Measurements from ENCODE around the gene MTRF1. TPM values are rescaled to one million over a fixed set of nuclear protein-coding genes. Genes with fewer than 3 reads are reported as not detected.
A peak's percentile ranks its signal among the peaks of the same experiment; 100 is the strongest.
"Not testable (repeated sequence)": the region's sequence is repeated elsewhere in the genome, so short reads cannot be mapped to it uniquely, and the experiment has no call there.

MTRF1 gene
- total and polyA plus RNA-seq, 9 of the 15 experiments (the other 6 are each of a cell fraction or from before 2014, with no cell fraction given): 12.5 to 33.7 (median 20.1) TPM

GRCh38 chr13:41282129-41282571 lies 18.8 kb upstream of the MTRF1 start (continued):
- TF ChIP-seq NFYB (IDR thresholded peaks at IDR 0.05; ENCODE audit: extremely low read depth, insufficient read length): no peak
- no peak for TF ChIP-seq PTRF (tag; IDR thresholded peaks at IDR 0.05)
- TF ChIP-seq LARP7 (IDR thresholded peaks at IDR 0.05): no peak
- TF ChIP-seq ZC3H4 (CRISPR knock-in tag; IDR thresholded peaks at IDR 0.05; ENCODE audit: borderline replicate concordance): no peak

GRCh38 chr13:41279156-41279555 lies 15.8 kb upstream of the MTRF1 start:
- WGBS (ENCODE audit: insufficient coverage, low coverage, missing lambda C conversion rate): 0% methylated on average over 2 of the region's 2 CpGs
- H3K9me1 ChIP-seq (ENCODE audit: control insufficient read depth, insufficient read depth, low read length); POLR2A ChIA-PET; FAIRE-seq; H3K27ac ChIP-seq (ENCODE audit: extremely low read depth, low read depth, low read length); H3K9ac ChIP-seq (ENCODE audit: insufficient read depth in 1 of 2, low read depth in 2 of 2, low read length in 2 of 2); H3K4me3 ChIP-seq; H3K9me3 ChIP-seq (replicated peaks; ENCODE audit: control insufficient read depth, insufficient read depth, low read depth, low read length); H3K4me2 ChIP-seq (ENCODE audit: insufficient read depth, low read length); H2AFZ ChIP-seq (ENCODE audit: low read depth, low read length); DNase-seq (ENCODE audit: extremely low read depth in 1 of 4, low spot score in 3 of 4); BruUV-seq (replicated peaks); H3K36me3 ChIP-seq (ENCODE audit: control insufficient read depth, insufficient read depth, low read length); H3K4me1 ChIP-seq (replicated peaks in 1 of 2; ENCODE audit: control insufficient read depth in 2 of 2, insufficient read depth in 2 of 2, low read length in 2 of 2); H4K20me1 ChIP-seq (replicated peaks; ENCODE audit: control insufficient read depth, insufficient read depth, low read length); H3K27me3 ChIP-seq (ENCODE audit: control insufficient read depth in 2 of 2, insufficient read depth in 2 of 2, low read length in 2 of 2); intact Hi-C loops (cut with micrococcal nuclease); CTCF ChIA-PET (ENCODE audit: low intra/inter-chr PET ratio); H3K79me2 ChIP-seq (ENCODE audit: control insufficient read depth, insufficient read depth, low read length); ATAC-seq; in situ Hi-C loops (cut with MboI): not testable (repeated sequence)

GRCh38 chr13:41276824-41277223 lies 13.4 kb upstream of the MTRF1 start:
- H3K36me3 ChIP-seq (ENCODE audit: control insufficient read depth, insufficient read depth, low read length): no peaks in the 10 kb centered on the region
- no peak overlapping the region for H2AFZ ChIP-seq (ENCODE audit: low read depth, low read length)
- H3K79me2 ChIP-seq (ENCODE audit: control insufficient read depth, insufficient read depth, low read length): no peaks in the 10 kb centered on the region
- H3K27me3 ChIP-seq (ENCODE audit: control insufficient read depth in 2 of 2, insufficient read depth in 2 of 2, low read length in 2 of 2): no peaks in the 10 kb centered on the region
- no peaks in the 10 kb centered on the region for H3K9me1 ChIP-seq (ENCODE audit: control insufficient read depth, insufficient read depth, low read length)
- no peak overlapping the region for H3K27ac ChIP-seq (ENCODE audit: extremely low read depth, low read depth, low read length)
- DNase-seq (ENCODE audit: extremely low read depth in 1 of 4, low spot score in 3 of 4): no peak
- H3K9me3 ChIP-seq (replicated peaks; ENCODE audit: control insufficient read depth, insufficient read depth, low read depth, low read length): no peaks in the 10 kb centered on the region
- ChIA-PET POLR2A (interaction anchor here (0.8 kb wide), 1 partner anchor 21 kb away, joined by 7 read pairs; no protein-coding TSS in a partner anchor), CTCF (ENCODE audit: low intra/inter-chr PET ratio) (no interaction called here)
- no peak for FAIRE-seq
- no peaks in the 10 kb centered on the region for H4K20me1 ChIP-seq (replicated peaks; ENCODE audit: control insufficient read depth, insufficient read depth, low read length)
- H3K4me1 ChIP-seq (replicated peaks in 1 of 2; ENCODE audit: control insufficient read depth in 2 of 2, insufficient read depth in 2 of 2, low read length in 2 of 2): no peaks in the 10 kb centered on the region
- no TSS peak for BruUV-seq (replicated peaks)
- intact Hi-C loops (cut with micrococcal nuclease) (no loop called here), in situ Hi-C loops (cut with MboI) (no loop called here)
- H3K4me3 ChIP-seq: no peak overlapping the region
- no peak for ATAC-seq
- no peak overlapping the region for H3K4me2 ChIP-seq (ENCODE audit: insufficient read depth, low read length)
- no peak for TF ChIP-seq XRCC4 (IDR thresholded peaks at IDR 0.05; ENCODE audit: extremely low read depth, insufficient read depth, insufficient read length)
- TF ChIP-seq ARID2 (IDR thresholded peaks at IDR 0.05): no peak
- TF ChIP-seq, protein P1, sequence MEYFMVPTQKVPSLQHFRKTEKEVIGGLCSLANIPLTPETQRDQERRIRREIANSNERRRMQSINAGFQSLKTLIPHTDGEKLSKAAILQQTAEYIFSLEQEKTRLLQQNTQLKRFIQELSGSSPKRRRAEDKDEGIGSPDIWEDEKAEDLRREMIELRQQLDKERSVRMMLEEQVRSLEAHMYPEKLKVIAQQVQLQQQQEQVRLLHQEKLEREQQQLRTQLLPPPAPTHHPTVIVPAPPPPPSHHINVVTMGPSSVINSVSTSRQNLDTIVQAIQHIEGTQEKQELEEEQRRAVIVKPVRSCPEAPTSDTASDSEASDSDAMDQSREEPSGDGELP (CRISPR knock-in tag; IDR thresholded peaks at IDR 0.05; ENCODE audit: borderline replicate concordance): no peak
- TF ChIP-seq CAMTA2 (CRISPR knock-in tag; conservative IDR thresholded peaks at IDR 0.05): no peak
- TF ChIP-seq CEBPB (tag; IDR thresholded peaks at IDR 0.05): peak; percentile 62
- H3K9ac ChIP-seq (ENCODE audit: insufficient read depth in 1 of 2, low read depth in 2 of 2, low read length in 2 of 2): no peak overlapping the region
